ENCODE results near the gene TSPAN9. TPM values are rescaled to one million over a fixed set of nuclear protein-coding genes. Genes with fewer than 3 reads are reported as not detected.
A peak's percentile ranks its signal among the peaks of the same experiment; 100 is the strongest.

Gene TSPAN9
- polyA plus RNA-seq, 2 of the 4 experiments (the other 2 are of a cell fraction): 12.4 to 16.1 TPM

DNA sequence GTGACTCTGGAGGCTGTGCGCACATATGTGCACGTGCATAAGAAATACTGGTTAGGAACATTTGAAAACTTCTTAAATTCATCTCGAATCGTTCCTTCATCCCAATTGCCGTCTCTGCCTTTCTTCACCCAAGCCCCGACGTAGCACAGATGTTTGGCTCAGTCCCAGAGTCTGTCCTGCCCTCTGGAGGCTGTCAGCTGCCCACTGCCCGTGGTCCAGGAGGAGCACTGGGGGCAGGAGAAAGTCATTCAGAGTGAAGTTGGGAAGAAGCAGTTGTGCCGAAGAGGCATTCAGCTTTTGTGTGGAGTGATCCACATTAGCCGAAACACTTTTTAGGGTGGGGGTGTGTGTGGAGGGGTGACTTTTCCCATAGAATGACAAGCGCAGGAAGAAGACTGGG, 124.9 kb downstream of the TSPAN9 start:
- no peak for DNase-seq (ENCODE audit: low read depth in 1 of 2, low spot score in 1 of 2)
- H3K27ac ChIP-seq: no peak overlapping the region
- ChIA-PET CTCF (interaction anchor here (0.9 to 4.6 kb wide), 29 partner anchors 9 to 129 kb away, joined by 3 to 68 read pairs (median 11); no protein-coding TSS in a partner anchor), POLR2A (no interaction called here)
- H3K4me1 ChIP-seq: peaks cover 4% of the 10 kb centered on the region; the same call in 1 of the 3 replicates
- no peak for TF ChIP-seq POLR2AphosphoS2 (conservative IDR thresholded peaks at IDR 0.05; ENCODE audit: low read length)
- no peak for TF ChIP-seq NPAS2 (CRISPR knock-in tag; IDR thresholded peaks at IDR 0.05; ENCODE audit: borderline replicate concordance)
- no peak for TF ChIP-seq RAD21 (conservative IDR thresholded peaks at IDR 0.05 in 1 of 2, IDR thresholded peaks at IDR 0.05 in 1 of 2)
- no peak for TF ChIP-seq HOXB13 (CRISPR knock-in tag; IDR thresholded peaks at IDR 0.05; ENCODE audit: low read depth)
- TF ChIP-seq, protein P1, sequence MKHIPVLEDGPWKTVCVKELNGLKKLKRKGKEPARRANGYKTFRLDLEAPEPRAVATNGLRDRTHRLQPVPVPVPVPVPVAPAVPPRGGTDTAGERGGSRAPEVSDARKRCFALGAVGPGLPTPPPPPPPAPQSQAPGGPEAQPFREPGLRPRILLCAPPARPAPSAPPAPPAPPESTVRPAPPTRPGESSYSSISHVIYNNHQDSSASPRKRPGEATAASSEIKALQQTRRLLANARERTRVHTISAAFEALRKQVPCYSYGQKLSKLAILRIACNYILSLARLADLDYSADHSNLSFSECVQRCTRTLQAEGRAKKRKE (CRISPR knock-in tag; IDR thresholded peaks at IDR 0.05; ENCODE audit: low read depth): no peak
- TF ChIP-seq RNF2 (IDR thresholded peaks at IDR 0.05; ENCODE audit: borderline replicate concordance, low read depth): no peak
- TF ChIP-seq, protein P2, sequence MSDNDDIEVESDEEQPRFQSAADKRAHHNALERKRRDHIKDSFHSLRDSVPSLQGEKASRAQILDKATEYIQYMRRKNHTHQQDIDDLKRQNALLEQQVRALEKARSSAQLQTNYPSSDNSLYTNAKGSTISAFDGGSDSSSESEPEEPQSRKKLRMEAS (IDR thresholded peaks at IDR 0.05): no peak
- no peak for TF ChIP-seq JUN (IDR thresholded peaks at IDR 0.05)
- no peak for TF ChIP-seq HOXA7 (CRISPR knock-in tag; IDR thresholded peaks at IDR 0.05)
- WGBS (ENCODE audit: missing lambda C conversion rate): 80% methylated on average over 11 of the region's 11 CpGs
- H3K4me2 ChIP-seq: no peak overlapping the region
- H3K9me3 ChIP-seq: no peaks in the 10 kb centered on the region
- no peak for FAIRE-seq
- H3K4me3 ChIP-seq: no peak overlapping the region
- no peak for ATAC-seq

DNA sequence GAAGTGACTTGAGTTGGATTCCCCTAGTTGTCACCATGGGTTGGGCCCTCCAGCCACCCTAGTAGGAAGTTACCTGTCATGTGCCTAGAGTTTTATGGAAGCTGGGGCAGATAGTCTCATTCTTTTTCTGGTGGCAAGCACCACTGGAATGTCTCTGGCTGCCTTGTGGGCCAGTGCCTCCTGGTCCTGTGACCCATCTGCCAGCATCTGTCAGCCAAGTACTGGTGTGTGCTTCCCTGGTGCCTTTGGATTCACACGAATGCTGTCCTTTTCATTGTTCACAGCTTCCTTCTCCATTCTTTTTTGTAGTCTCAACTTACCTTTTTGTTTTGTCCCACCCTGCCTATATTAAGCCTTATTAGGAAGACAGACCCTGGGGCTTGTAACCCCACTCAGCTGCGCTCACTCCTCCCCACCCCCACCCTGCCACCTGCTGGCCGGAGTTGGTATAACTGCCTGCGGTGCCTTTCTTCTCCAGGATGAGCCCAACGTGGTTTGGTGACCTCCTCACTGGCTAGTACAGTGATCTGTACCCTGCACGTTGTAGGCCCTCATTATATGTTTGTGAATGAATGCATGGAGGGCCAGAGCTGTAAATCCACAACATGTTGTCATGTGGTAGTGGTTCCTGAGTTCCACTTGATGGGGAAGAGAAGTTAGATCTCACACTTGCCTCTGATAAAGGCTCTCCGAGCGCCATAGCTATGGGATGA, 125.7 kb downstream of the TSPAN9 start:
- no peaks in the 10 kb centered on the region for H3K9me3 ChIP-seq
- ChIA-PET CTCF (interaction anchor here (0.7 to 4.6 kb wide), 41 partner anchors 10 to 600 kb away, joined by 3 to 68 read pairs (median 7); no protein-coding TSS in a partner anchor), POLR2A (interaction anchor here (1.0 kb wide), 1 partner anchor 34 kb away, joined by 3 read pairs; no protein-coding TSS in a partner anchor)
- DNase-seq (ENCODE audit: low read depth in 1 of 2, low spot score in 1 of 2) (peak; percentile 47 to 84), FAIRE-seq (peak; percentile 18), ATAC-seq (peak; percentile 25 to 62; a peak in 3 of 6 replicates)
- no peak overlapping the region for H3K4me2 ChIP-seq
- TF ChIP-seq RAD21 (conservative IDR thresholded peaks at IDR 0.05 in 1 of 2, IDR thresholded peaks at IDR 0.05 in 1 of 2): peak; percentile 64 to 66
- TF ChIP-seq, protein P3, sequence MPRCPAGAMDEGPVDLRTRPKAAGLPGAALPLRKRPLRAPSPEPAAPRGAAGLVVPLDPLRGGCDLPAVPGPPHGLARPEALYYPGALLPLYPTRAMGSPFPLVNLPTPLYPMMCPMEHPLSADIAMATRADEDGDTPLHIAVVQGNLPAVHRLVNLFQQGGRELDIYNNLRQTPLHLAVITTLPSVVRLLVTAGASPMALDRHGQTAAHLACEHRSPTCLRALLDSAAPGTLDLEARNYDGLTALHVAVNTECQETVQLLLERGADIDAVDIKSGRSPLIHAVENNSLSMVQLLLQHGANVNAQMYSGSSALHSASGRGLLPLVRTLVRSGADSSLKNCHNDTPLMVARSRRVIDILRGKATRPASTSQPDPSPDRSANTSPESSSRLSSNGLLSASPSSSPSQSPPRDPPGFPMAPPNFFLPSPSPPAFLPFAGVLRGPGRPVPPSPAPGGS (IDR thresholded peaks at IDR 0.05): no peak
- TF ChIP-seq SMC3 (IDR thresholded peaks at IDR 0.05): peak; percentile 84
- TF ChIP-seq, protein P4, sequence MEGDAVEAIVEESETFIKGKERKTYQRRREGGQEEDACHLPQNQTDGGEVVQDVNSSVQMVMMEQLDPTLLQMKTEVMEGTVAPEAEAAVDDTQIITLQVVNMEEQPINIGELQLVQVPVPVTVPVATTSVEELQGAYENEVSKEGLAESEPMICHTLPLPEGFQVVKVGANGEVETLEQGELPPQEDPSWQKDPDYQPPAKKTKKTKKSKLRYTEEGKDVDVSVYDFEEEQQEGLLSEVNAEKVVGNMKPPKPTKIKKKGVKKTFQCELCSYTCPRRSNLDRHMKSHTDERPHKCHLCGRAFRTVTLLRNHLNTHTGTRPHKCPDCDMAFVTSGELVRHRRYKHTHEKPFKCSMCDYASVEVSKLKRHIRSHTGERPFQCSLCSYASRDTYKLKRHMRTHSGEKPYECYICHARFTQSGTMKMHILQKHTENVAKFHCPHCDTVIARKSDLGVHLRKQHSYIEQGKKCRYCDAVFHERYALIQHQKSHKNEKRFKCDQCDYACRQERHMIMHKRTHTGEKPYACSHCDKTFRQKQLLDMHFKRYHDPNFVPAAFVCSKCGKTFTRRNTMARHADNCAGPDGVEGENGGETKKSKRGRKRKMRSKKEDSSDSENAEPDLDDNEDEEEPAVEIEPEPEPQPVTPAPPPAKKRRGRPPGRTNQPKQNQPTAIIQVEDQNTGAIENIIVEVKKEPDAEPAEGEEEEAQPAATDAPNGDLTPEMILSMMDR (IDR thresholded peaks at IDR 0.05): peak; percentile 87
- TF ChIP-seq PHF8 (IDR thresholded peaks at IDR 0.05; ENCODE audit: borderline replicate concordance, low read depth): no peak
- peaks cover 4% of the 10 kb centered on the region; the same call in 1 of the 3 replicates for H3K4me1 ChIP-seq
- no peak overlapping the region for H3K4me3 ChIP-seq
- WGBS (ENCODE audit: missing lambda C conversion rate): 45% methylated on average over 5 of the region's 8 CpGs
- no peak overlapping the region for H3K27ac ChIP-seq

DNA sequence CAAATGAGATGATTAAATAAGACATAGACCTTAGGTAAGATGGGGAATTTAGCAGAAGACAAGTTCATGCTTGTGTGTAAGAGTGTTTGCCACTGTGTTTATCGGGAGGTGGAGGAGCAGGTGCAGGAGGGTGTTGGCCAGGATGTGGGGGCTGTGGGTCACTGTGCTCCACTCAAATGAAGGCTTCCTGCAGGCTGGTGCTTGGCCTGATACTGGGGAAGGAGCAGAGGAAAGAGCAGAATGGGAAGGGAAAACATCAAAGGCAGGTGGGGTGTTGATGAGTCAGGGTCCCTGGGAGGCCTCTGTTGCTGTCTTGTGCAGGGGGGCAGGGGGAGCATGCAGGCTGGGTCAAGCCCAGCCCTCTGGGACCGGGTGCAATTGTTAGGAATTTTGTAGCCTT, 126.5 kb downstream of the TSPAN9 start:
- Histone ChIP-seq H3K4me1 (peaks cover 4% of the 10 kb centered on the region; the same call in 1 of the 3 replicates), H3K27ac (no peak overlapping the region), H3K9me3 (no peaks in the 10 kb centered on the region), H3K4me2 (no peak overlapping the region), H3K4me3 (no peak overlapping the region)
- ATAC-seq (no peak), DNase-seq (ENCODE audit: low read depth in 1 of 2, low spot score in 1 of 2) (no peak), FAIRE-seq (no peak)
- ChIA-PET CTCF (interaction anchor here (0.7 to 4.6 kb wide), 32 partner anchors 11 to 600 kb away, joined by 3 to 68 read pairs (median 10); no protein-coding TSS in a partner anchor), POLR2A (interaction anchor here (1.0 kb wide), 1 partner anchor 35 kb away, joined by 3 read pairs; no protein-coding TSS in a partner anchor)
- WGBS (ENCODE audit: missing lambda C conversion rate): 46% methylated on average over 2 of the region's 2 CpGs
- TF ChIP-seq TP53 (CRISPR knock-in tag; IDR thresholded peaks at IDR 0.05) (no peak), TFCP2L1 (CRISPR knock-in tag; IDR thresholded peaks at IDR 0.05) (no peak), EHMT2 (IDR thresholded peaks at IDR 0.05; ENCODE audit: low read depth) (no peak), CHD4 (IDR thresholded peaks at IDR 0.05; ENCODE audit: borderline replicate concordance) (no peak), HOXB13 (CRISPR knock-in tag; IDR thresholded peaks at IDR 0.05; ENCODE audit: low read depth) (no peak), PHF8 (IDR thresholded peaks at IDR 0.05; ENCODE audit: borderline replicate concordance, low read depth) (no peak), EP300 (IDR thresholded peaks at IDR 0.05) (no peak), KDM5A (IDR thresholded peaks at IDR 0.05) (no peak), NFE2L2 (conservative IDR thresholded peaks at IDR 0.05; ENCODE audit: low read length) (no peak), MAFK (IDR thresholded peaks at IDR 0.05; ENCODE audit: partially characterized antibody) (no peak)
- TF ChIP-seq, protein P4 (IDR thresholded peaks at IDR 0.05): no peak
- TF ChIP-seq, protein P3 (IDR thresholded peaks at IDR 0.05): no peak
- TF ChIP-seq, protein P1 (CRISPR knock-in tag; IDR thresholded peaks at IDR 0.05; ENCODE audit: low read depth): no peak
